Esophagus squamous epithelium (tissue), 4 donors: Measurements from ENCODE around the gene SKAP1.

Source experiments
- POLR2A ChIP-seq, 4 donors: fragments of 450-650 bp; IDR thresholded peaks; one replicate each; pipeline ENCODE4 v1.6.1; 2017; ENCODE audit warnings: antibody characterized with exemption in 4 of 4, mild to moderate bottlenecking in 4 of 4, moderate library complexity in 3 of 4
- TF ChIP-seq, protein P1 (sequence below), 6 experiments: fragments of 450-650 bp in 4 of 6; fragments of 200-600 bp in 2 of 6; sonication (generic) in 2 of 6; IDR thresholded peaks; one replicate each; pipeline ENCODE4 v1.5.1; 2016 to 2019; ENCODE audit warnings: antibody characterized with exemption in 6 of 6, mild to moderate bottlenecking in 4 of 6, moderate library complexity in 4 of 6

DNA sequence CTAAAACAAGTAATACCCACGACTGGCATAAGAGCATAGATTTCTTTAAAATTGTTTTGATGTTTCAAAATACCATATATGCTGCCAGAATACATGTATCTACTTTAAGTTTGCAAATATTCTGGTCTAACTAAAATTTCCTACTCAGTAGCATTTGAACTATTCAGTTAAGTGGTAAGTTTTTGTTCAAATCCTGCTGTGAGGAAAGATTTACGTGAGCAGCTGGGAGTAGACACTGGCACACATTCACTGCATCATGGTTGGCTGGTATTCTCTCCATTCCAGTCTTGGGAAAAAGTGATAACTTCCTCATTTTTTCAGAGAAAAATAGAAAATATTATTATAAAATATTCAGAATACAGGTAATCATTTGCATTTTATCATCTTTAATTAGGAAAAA is 133.6 kb downstream of the SKAP1 start:
- TF ChIP-seq, protein P1, sequence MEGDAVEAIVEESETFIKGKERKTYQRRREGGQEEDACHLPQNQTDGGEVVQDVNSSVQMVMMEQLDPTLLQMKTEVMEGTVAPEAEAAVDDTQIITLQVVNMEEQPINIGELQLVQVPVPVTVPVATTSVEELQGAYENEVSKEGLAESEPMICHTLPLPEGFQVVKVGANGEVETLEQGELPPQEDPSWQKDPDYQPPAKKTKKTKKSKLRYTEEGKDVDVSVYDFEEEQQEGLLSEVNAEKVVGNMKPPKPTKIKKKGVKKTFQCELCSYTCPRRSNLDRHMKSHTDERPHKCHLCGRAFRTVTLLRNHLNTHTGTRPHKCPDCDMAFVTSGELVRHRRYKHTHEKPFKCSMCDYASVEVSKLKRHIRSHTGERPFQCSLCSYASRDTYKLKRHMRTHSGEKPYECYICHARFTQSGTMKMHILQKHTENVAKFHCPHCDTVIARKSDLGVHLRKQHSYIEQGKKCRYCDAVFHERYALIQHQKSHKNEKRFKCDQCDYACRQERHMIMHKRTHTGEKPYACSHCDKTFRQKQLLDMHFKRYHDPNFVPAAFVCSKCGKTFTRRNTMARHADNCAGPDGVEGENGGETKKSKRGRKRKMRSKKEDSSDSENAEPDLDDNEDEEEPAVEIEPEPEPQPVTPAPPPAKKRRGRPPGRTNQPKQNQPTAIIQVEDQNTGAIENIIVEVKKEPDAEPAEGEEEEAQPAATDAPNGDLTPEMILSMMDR (IDR thresholded peaks at IDR 0.05): no peak
- TF ChIP-seq POLR2A (IDR thresholded peaks at IDR 0.05): no peak
